PC-3 (cell line): ENCODE results near the gene SLC17A7.

Experiments used
- EZH2 ChIP-seq: fragments of 300-600 bp; sonication (generic); IDR thresholded peaks from one replicate; pipeline ENCODE4 v1.6.1; 2017; ENCODE audit warnings: antibody characterized with exemption, mild to moderate bottlenecking, low read length; ENCODE audit not compliant: unreplicated experiment
- EZH2phosphoT487 ChIP-seq: fragments of 300-600 bp; sonication (generic); IDR thresholded peaks from 2 replicates; pipeline ENCODE4 v1.6.1; 2018; ENCODE audit warnings: mild to moderate bottlenecking, antibody characterized with exemption, low read length, borderline replicate concordance
- TF ChIP-seq, protein P1 (sequence below): fragments of 300-600 bp; sonication (generic); conservative IDR thresholded peaks from 2 replicates; pipeline ENCODE4 v1.5.1; 2017; ENCODE audit warnings: antibody characterized with exemption, low read depth, mild to moderate bottlenecking, low read length

DNA sequence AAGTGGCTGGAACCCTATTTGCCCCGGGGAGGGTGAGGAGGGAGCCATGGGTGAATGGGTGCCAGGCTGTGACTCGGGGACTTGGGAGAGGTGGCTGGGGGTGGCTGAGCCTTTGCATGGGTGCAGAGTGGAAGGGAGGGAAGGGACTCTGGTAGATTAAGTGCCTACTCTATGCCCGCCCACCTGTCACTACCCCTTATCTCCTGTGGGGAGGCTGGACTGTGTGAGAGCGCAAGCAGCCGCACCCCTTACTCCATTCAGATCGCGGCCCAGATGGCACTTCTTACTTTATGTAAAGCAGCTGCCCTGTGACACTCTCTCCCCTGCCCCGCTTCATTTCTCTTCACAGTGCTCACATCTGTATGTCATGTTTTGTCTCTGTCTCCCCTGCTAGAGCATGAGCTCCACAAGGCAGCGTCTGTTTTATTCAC is 50.4 kb downstream of the SLC17A7 start:
- TF ChIP-seq, protein P1, sequence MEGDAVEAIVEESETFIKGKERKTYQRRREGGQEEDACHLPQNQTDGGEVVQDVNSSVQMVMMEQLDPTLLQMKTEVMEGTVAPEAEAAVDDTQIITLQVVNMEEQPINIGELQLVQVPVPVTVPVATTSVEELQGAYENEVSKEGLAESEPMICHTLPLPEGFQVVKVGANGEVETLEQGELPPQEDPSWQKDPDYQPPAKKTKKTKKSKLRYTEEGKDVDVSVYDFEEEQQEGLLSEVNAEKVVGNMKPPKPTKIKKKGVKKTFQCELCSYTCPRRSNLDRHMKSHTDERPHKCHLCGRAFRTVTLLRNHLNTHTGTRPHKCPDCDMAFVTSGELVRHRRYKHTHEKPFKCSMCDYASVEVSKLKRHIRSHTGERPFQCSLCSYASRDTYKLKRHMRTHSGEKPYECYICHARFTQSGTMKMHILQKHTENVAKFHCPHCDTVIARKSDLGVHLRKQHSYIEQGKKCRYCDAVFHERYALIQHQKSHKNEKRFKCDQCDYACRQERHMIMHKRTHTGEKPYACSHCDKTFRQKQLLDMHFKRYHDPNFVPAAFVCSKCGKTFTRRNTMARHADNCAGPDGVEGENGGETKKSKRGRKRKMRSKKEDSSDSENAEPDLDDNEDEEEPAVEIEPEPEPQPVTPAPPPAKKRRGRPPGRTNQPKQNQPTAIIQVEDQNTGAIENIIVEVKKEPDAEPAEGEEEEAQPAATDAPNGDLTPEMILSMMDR, result no peak
- TF ChIP-seq EZH2 (no peak), EZH2phosphoT487 (no peak)
